ENCODE results near the gene IQCF5.
"Not testable (repeated sequence)": the region's sequence is repeated elsewhere in the genome, so short reads cannot be mapped to it uniquely, and the experiment has no call there.

Gene IQCF5

DNA sequence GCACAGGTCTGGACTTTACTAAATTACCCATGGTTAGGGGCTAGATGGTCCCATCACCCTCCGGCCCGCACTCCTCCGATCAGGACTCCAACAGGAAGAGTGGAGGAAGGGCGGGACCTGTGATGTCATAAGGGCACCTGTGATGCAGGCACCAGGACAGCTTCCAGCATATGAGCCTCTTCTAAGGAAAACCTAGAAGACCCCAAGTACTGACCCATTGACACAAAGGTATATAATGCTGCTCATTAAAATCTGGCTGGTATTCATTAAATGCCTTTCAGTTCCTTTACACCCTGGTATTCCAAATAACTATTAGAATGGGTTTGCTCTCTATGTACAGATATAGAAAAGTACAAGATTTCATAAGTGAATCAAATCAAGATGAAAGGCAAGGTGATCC, at the start of gene IQCF5:
Gene IQCF5 (minus strand): TSS at position 101 of the 400 bp plus-strand sequence. CDS start 70 bp downstream, at position 31.
- DNase-seq (ENCODE audit: low read depth in 2 of 2): no peak

DNA sequence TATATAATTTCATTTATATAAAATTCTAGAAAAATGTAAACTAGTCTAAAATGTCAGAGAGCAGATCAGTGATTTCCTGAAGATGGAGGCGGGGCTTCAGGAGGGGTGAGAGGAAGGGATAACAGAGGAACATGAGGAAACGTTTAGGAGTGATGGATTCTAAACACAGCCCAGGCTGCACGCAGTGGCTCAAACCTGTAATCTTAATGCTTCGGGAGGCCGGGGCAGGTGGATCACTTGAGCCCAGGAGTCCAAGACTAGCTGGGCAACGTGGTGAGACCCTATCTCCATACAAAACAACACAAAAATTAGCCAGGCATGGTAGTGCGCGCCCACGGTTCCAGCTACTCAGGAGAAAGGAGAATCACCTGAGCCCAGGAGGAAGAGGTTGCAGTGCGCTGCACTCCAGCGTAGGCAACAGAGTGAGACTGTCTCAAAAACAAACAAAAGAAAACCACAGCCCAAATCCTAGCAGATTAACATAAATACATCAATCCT, 45.7 kb upstream of the IQCF5 start:
- no peak for DNase-seq (ENCODE audit: low read depth in 2 of 2)

DNA sequence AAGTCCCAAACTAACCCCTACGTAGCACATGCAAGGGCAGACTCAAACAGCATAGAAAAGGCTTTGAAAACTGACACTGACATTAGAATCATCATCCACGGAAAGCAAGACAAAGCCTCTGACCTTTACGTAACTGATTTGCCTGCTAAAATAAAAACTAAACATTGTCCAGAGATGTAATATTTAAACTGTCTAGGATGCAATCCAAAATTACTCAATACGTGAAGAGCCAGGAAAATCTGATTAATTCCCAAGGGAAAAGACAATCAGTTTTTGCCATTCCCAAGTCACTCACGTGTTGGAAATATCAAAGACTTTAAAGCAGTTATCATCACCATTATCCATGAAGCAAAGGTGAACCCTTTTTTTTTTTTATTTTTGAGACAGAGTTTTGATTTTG, 41.0 kb upstream of the IQCF5 start:
- no peak for DNase-seq (ENCODE audit: low read depth in 2 of 2)

DNA sequence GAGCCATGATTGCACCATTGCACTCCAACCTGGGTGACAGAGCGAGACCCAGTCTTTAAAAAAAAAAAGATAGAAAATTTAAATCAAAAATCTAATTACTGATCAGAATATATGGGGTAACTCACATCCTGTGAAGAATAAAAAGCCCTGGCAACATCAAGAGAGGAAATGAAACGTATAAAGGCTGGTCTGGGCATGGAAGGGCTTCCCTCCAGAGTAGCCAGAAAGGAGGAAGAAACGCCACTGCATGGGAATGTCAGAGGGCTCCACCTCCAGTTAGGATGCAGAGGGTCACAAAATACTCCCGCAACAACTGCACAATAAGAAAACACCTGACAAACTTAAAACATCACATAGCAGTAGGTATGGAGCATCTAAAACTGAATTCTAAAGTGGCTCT, 32.6 kb upstream of the IQCF5 start:
- no peak for DNase-seq (ENCODE audit: low read depth in 2 of 2)

DNA sequence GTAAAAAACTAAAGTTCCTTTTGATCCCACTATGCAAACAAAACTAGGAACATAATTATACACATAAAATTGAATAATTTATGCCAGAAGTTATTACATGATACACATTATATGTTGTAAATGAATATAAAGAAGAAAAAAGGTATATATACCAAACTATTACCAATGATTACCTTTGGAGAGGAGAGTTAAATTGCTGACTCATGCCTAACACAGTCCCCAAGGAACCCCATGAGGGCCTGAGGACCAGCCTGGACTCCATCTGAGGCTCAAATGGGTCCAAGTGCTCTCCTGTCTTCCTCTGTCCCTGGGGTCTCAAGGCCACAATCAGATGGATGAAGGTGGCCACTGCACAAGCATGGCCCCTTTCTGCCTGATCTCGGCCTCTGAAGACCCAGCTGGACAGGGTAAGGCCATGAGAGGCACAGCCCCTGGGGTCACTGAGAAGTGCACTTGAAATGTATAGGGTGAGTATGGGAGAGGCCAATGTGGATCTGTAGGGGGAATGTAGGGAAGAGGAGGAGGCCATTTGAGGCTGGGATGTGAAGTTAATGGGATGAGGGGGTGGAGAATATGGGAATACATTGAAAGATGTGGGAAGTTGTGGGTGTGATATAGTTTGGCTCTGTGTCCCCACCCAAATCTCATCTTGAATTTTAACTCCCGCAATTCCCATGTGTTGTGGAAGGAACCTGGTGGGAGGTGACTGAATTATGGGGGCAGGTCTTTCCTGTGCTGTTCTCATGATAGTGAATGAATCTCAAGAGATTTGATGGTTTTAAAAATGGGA, 28.8 kb upstream of the IQCF5 start:
- no peak for DNase-seq (ENCODE audit: low read depth in 2 of 2)

DNA sequence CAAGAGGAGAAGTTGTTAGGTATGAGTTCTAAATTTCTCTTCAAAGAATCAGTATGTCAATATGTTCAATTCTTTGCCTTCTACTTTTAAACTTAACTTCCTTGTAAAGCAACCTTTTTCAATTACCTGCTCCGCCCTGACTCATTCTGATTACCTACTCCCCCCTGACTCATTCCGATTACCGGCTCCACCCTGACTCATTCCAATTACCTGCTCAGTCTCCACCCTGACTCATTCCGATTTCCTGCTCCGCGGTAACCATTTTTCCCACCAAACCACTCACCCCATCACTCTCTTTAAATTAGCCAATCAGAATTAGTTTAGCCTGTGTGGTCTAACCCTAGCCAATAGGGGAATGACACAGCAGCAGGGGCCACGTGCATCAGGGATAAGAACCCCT, 27.0 kb upstream of the IQCF5 start:
- not testable (repeated sequence) for DNase-seq (ENCODE audit: low read depth in 2 of 2)

DNA sequence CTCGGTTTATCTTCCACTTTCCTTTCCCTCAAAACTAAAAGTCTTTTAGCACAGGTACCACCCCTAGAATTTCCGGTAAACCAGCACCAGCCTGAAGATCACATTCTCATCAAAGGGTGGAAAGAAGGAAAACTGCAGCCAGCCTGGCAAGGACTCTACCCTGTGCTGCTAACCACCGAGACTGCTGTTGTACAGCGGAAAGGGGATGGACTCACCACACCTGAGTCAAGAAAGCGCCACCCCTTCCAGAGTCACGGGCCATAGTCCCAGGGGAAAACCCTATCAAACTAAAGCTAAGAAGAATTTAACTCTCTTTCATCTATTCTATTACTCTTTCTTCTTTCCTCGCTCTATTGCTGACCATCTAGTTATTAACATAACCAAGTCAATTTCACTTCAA, 24.6 kb upstream of the IQCF5 start:
- DNase-seq (ENCODE audit: low read depth in 2 of 2): not testable (repeated sequence)

DNA sequence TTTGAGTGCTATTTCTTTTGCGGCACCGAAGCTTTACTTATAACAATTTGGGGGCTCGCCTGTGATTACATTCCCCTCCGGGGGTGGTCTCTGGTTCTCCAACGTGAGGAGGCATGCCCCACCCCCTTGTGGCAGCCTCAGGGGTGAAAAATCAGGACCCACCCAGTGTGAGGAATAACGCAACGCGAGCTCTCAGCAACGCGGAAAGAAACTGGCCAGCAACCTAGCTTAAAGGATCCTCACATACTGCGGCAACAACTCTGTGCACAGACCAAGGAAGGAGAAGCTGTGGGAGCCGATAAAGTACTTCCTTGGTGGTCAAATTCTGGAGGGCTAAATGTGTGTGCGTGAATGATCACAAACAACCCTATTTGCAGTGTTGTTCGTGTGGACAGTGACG, 22.0 kb upstream of the IQCF5 start:
- DNase-seq (ENCODE audit: low read depth in 2 of 2): no peak

DNA sequence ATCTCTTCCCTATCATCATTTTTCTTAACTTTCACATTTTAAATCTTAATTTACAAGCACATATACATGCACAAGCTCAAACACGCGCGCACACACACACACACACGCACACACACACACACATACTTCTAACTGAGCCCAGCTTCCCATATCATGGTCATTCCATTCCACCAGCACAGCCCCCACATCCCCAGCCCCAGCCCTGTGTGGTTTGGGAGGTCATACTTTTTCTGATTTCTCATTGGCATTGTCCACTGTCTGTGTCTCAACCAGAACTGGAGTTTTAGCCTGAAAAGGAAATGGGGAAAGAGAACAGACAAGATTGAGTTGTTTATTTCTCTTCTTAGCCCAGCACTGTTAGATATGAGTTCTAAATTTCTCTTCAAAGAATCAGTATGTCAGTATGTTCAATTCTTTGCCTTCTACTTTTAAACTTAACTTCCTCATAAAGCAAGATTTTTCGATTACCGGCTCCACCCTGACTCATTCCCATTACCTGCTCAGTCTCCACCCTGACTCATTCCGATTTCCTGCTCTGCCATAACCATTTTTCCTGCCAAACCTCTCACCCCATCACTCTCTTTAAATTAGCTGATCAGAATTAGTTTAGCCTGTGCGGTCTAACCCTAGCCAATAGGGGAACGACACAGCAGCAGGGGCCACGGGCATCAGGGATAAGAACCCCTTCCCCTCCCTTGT, 21.4 kb upstream of the IQCF5 start:
- DNase-seq (ENCODE audit: low read depth in 2 of 2): no peak

DNA sequence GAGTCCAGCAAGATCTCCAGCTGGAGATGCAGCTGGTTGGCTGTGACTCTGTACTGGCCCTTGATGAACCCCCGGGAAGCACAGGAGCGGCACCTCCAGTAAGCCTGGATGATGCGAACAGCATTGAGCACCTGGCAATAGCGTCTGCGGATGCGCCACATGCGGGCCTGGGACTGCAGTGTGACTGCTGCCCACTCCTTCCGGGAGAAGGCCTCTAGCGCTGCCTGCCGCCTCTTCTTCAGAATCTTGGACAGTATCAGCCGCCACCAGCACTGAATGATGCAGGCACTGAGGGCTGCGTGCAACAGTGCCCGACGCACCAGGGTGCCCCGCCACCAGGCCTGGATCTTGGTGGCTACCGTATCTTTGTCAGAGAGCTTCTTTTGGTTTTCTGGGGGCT, 19.5 kb upstream of the IQCF5 start:
- DNase-seq (ENCODE audit: low read depth in 2 of 2): no peak

DNA sequence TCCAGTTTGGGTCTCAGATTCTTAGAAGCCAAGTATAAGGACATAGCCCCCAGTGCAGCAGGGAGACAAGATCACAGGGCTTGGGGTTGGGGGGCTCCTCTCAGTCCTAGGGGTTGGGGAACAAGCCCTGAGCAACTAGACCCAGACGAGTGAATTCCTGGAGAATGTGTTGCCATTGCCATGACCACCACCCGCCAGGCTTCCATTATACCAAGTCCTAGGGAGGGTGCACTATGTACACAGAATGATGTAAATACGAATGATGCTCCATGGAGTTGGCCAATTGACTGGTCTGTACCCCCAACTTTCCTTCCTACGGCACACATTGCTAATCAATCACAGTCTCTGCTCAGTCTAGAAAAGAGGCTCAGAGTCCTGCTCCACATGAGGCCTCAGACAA, 19.0 kb upstream of the IQCF5 start:
- DNase-seq (ENCODE audit: low read depth in 2 of 2): no peak

DNA sequence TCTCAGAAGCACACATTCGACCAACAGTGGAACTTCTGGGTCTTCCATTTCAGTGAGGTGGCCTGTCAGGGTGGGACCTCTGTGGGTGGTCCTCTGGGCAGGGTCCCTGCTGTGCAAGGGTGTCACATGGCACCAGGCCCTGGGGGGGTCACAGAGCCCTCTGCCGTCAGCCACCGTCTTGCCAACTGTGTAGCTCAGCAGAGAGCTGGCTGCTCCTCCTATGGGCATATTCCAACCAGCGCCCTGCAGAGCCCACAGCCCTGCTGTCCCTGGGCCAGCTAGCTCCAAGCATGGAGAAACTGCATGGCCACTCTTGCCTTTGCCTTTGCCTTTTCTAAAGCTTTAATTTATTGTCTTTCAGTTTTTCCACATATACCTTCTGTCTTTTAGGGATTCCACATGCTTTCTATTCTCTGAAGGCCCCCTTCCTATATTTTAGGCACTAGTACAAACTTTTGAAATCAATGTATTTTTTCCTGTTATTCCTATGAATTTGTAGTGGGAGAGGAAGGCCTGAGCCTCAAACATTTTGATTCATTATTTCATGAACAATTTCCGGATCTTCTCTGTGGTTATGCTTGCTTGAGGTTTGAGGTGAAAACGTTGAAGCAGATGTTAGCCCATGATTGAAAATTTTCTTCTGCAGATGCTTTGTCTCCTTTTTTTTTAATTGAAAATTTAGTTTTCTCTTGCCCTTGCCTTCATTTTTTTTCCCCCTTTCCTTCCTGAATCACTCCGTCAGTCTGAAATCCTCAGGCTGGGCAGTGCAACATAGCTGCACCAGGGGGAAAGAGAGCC, 16.0 kb upstream of the IQCF5 start:
- DNase-seq (ENCODE audit: low read depth in 2 of 2): no peak

DNA sequence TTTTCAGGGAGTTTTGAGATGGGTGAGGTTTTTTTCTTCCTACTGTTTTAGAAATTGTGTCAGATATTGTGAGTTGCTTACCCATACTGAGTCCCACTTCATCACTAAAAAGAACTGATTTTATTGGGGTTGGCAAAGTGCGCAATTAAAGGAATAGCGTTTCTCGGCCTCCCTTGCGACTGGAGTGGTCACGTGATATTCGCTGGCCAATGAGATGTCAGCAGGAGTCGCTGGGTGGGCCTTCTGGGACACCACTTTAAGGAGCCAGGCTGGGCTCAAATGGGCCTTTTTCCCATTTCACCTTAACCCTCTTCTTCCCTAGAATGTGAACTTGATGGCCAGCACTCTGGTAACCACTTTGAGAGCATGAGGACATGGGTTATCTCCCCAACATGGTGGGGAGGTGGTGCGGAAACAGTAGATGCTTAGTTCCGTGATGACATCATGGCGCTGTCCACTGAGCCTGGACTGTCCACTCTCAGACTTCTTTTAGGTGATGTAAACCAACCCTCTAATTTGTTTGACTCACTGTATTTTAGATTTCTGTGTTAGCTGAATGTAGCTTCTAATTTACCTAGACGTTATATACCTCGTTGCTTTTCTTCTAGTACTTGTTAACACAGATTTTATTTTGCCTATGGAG, 13.2 kb upstream of the IQCF5 start:
- DNase-seq (ENCODE audit: low read depth in 2 of 2): no peak

DNA sequence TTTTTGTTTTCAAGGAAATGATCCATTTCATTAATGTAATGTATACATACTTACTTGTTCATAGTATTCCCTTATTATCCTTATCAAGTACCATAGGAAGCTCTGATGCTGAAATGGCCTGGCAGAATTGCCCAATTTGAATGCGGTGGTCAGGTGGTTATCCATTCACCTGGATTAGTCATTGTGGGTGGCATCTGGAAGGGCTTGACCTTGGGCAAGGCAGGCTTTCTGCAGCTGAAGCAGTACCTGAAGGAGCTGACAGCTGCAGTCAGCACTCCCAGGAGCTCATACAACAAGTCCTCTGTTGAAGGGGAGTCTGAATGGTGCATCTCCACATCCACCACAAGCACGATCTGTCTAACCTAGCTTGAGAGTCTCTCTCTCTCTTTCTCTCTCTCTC, 12.2 kb upstream of the IQCF5 start:
- no peak for DNase-seq (ENCODE audit: low read depth in 2 of 2)

DNA sequence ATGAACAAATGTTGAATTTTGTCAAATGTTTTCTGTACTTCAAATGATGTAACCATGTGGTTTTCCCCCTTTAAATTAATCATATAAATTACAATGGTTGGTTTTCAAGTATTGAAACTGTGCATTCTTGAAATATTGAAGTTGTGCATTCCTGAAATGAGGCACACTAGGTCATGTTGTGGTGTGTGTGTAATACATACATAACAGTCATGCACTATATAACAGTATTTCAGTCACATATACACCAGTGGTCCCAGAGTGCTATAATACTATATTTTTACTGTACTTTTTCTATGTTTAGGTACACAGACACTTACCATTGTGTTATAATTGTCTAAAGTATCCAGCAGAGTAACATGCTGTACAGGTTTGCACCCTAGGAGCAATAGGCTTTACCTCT, 11.0 kb upstream of the IQCF5 start:
- DNase-seq (ENCODE audit: low read depth in 2 of 2): no peak

DNA sequence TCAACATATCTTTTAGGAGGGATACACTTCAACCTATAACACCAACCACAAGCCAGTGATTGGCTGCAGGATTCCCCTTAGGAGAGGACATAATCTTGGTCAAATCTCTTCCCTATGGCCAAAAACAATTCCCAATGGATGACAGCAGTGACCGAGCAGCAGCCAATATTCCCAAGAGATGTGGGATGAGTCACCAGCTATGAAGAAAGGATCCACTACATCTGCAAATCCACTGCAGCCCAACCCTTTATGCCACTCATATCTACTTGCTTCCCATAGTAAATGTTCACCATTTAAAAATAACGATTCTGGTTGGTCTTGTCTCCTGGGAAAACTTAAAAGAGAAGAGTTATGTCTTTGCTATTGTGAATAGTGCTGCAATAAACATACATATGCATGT, 4.5 kb upstream of the IQCF5 start:
- DNase-seq (ENCODE audit: low read depth in 2 of 2): no peak

DNA sequence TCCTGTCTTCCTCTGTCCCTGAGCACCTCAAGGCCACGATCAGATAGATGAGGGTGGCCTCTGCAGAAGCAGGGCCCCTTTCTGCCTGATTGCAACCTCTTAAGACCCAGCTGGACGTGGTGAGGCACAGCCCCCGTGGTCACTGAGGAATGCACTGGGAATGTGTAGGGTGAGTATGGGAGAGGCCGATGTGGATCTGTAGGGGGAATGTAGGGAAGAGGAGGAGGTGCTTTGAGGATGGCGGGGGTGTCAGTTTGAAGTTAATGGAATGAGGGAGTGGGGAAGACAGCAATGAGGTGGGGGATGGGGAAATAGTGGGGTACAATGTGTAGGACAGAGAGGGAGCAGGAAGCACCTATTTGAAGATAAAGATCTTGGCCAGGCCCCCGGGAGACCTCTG, 785 bp upstream of the IQCF5 start:
- DNase-seq (ENCODE audit: low read depth in 2 of 2): no peak

DNA sequence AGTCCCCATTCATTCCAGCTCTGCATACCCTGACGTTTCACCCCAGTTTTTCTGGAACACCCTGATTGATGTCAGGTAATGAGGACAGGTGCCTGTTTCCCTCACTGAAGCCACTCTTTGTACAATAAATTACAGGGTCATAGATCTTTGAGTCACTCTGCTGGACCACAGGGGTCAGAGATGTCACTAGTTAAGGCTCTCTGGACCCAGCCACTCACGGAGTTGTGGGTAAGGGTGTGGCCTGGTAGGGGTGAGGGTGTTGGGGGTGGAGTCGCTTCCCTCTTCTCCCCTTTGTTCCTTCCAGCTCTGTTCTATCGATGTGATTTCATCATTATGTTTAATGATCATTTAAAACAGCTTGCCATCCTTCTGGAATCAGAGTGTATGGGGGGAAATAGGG, 512 bp downstream of the IQCF5 start:
- no peak for DNase-seq (ENCODE audit: low read depth in 2 of 2)

DNA sequence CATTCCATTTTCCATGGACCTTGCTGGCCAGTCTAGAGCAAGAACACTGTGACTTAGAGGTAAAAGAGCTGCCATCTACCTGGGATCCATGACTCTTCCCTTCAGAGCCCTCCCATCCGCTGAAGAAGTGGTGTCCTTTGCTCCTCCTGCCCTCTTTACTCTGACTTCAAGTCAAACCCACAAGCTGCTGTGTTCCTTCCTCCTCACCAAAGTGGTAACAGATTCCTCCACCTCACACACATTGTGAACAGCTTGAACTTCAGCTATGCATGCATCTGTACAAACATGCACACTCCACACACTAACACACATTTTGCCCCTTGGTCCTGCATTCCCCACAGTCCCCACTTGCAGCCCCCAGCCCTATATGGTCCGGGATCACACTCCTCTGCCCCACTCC, 990 bp downstream of the IQCF5 start:
- DNase-seq (ENCODE audit: low read depth in 2 of 2): no peak

DNA sequence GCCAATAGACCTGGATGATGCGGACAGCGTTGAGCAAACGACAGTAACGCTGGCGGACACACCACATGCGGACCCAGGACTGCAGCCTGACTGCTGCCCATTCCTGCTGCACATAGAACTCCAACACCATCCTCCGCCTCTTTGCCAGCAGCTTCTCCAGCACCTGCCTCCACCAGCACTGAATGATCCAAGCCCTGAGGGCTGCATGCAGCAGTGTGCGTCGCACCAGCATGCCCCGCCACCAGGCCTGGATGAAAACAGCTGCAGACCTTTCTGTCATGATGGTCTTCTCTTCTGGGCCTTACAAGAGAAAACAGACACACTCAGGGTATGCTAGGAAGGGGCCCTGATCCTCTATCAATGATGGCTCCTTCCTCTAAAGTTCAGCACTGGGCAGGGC, 1.5 kb downstream of the IQCF5 start:
- DNase-seq (ENCODE audit: low read depth in 2 of 2): no peak

DNA sequence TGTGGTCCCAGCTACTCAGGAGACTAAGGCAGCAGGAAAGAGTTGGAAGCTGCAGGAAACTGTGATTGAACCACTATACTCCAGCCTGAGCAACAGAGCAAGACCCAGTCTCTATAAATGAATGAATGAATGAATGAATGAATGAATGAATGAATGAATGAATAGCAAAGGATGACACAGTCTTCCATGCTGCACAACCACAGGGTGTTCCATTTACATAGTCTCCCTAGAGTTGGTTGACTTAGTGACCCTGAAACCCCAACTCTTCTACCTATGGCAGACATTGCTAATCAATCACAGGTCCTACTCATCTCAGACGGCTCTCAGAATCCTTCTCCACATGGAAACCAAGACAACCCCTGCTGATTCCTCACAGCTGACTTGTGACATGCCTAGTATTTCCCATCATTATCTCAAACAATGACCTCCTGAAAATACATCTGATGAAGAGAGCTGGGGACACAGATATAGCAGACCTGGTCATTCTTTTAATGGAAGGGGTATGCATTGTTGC, 2.1 kb downstream of the IQCF5 start:
- DNase-seq (ENCODE audit: low read depth in 2 of 2): no peak

DNA sequence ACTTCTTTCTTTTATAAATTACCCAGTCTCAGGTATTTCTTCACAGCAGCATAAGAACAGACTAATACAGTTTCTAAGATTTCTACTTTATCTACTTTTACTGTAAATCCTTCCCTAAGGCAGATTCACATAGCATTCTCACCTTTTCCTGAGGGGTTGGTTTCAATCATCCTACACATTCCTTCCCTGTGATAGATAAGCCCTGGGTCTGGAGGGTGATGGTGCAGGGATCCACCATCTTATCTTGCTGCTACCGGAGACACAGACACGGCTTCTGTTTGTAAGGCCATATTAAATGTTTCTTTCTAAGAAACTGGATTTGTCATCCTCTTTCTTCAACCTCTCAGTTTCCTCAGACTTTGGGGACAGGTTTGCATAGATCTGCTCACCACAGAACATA, 6.1 kb downstream of the IQCF5 start:
- DNase-seq (ENCODE audit: low read depth in 2 of 2): no peak
